B cell (primary cell): ENCODE measurements around the gene PLA2G4C. TPM values are rescaled to one million over a fixed set of nuclear protein-coding genes. Genes with fewer than 3 reads are reported as not detected.

ENCODE experiments used
- ATAC-seq: fragments of 200-7000 bp; cut with Tn5 transposase; one replicate; pipeline ENCODE4 v1.10.0; 2021; ENCODE audit warnings: low read depth, mild to moderate bottlenecking, moderate number of reproducible peaks, moderate library complexity
- CTCF ChIA-PET: fragments of 350-600 bp; sonication (Branson Sonifier 250); formaldehyde crosslinking; loops from one replicate; lab custom pipeline; 2021; ENCODE audit warnings: antibody characterized with exemption, inconsistent platforms; lab: Charles Lee
- POLR2A ChIA-PET: fragments of 350-600 bp; sonication (Branson Sonifier 250); formaldehyde crosslinking; loops from one replicate; lab custom pipeline; 2021; ENCODE audit warnings: antibody characterized with exemption; lab: Charles Lee
- DNase-seq: peaks from one replicate; pipeline ENCODE4 v3.0.0; 2013
- H2AFZ ChIP-seq: 2 replicates; pipeline ENCODE4 v1.6.1; 2012; ENCODE audit warnings: mild to moderate bottlenecking, low read depth, low read length; ENCODE audit not compliant: insufficient read depth, poor library complexity, severe bottlenecking
- H3K27ac ChIP-seq, 2 donors: 1 replicate in 1 of 2; 2 replicates in 1 of 2; pipeline ENCODE4 v1.5.1; 2012 to 2013; ENCODE audit warnings: low read length in 2 of 2, mild to moderate bottlenecking in 2 of 2, moderate library complexity in 1 of 2
- H3K27me3 ChIP-seq, 4 experiments: fragments of 200-600 bp in 1 of 4; sonication (generic) in 1 of 4; replicated peaks in 1 of 4; 1 replicate in 2 of 4; 2 replicates in 2 of 4; pipeline versions ENCODE4 v1.6.1 to v1.7.0; 2013 to 2016; ENCODE audit warnings: low read length in 3 of 4, mild to moderate bottlenecking in 2 of 4, mixed read lengths in 1 of 4, moderate library complexity in 1 of 4; ENCODE audit not compliant: insufficient read depth in 4 of 4, control insufficient read depth in 3 of 4; ENCODE audit errors: control extremely low read depth in 1 of 4
- H3K36me3 ChIP-seq, 2 experiments: replicated peaks in 1 of 2; 1 replicate in 1 of 2; 2 replicates in 1 of 2; pipeline versions ENCODE4 v1.6.1 to v1.7.1; 2013; ENCODE audit warnings: low read length in 1 of 2; ENCODE audit not compliant: insufficient read depth in 2 of 2, control insufficient read depth in 1 of 2; ENCODE audit errors: control extremely low read depth in 1 of 2, extremely low read depth in 1 of 2
- H3K4me1 ChIP-seq, 2 donors: fragments of 200-600 bp in 1 of 2; sonication (generic) in 1 of 2; 1 replicate in 1 of 2; 2 replicates in 1 of 2; pipeline versions ENCODE4 v1.5.1 to v1.6.1; 2013 to 2017; ENCODE audit warnings: low read length in 2 of 2; ENCODE audit not compliant: control insufficient read depth in 2 of 2, insufficient read depth in 2 of 2
- H3K4me2 ChIP-seq: replicated peaks from 2 replicates; pipeline ENCODE3; 2012; ENCODE audit warnings: mild to moderate bottlenecking, low read depth, low read length; ENCODE audit not compliant: poor library complexity, severe bottlenecking
- H3K4me3 ChIP-seq, 5 experiments: fragments of 200-600 bp in 1 of 5; sonication (generic) in 1 of 5; 1 replicate in 3 of 5; 2 replicates in 2 of 5; pipeline versions ENCODE4 v1.5.1 to v1.7.0; 2011 to 2016; ENCODE audit warnings: low read length in 4 of 5, mild to moderate bottlenecking in 4 of 5, low read depth in 2 of 5, control low read depth in 1 of 5, moderate library complexity in 1 of 5; ENCODE audit not compliant: insufficient read depth in 1 of 5; ENCODE audit errors: control extremely low read depth in 1 of 5, extremely low read depth in 1 of 5
- H3K79me2 ChIP-seq: fragments of 200-600 bp; sonication (generic); one replicate; pipeline ENCODE4 v1.6.0; 2016; ENCODE audit warnings: low read length; ENCODE audit not compliant: control insufficient read depth, insufficient read depth
- H3K9ac ChIP-seq: fragments of 200-600 bp; sonication (generic); 2 replicates; pipeline ENCODE4 v1.6.1; 2017; ENCODE audit warnings: mild to moderate bottlenecking, low read length, moderate library complexity
- H3K9me3 ChIP-seq, 3 donors: one replicate each; pipeline versions ENCODE4 v1.6.1 to v1.7.1; 2013; ENCODE audit warnings: low read length in 2 of 3; ENCODE audit not compliant: control insufficient read depth in 2 of 3, insufficient read depth in 1 of 3; ENCODE audit errors: control extremely low read depth in 1 of 3
- H4K20me1 ChIP-seq: 2 replicates; pipeline ENCODE4 v1.6.0; 2012; ENCODE audit warnings: mild to moderate bottlenecking, low read length; ENCODE audit not compliant: insufficient read depth, control insufficient read depth, poor library complexity, severe bottlenecking
- H3K27ac Mint-ChIP-seq: one replicate; pipeline ENCODE4 v1.8.0; 2021; ENCODE audit warnings: mixed read lengths
- H3K27me3 Mint-ChIP-seq: one replicate; pipeline ENCODE4 v1.8.0; 2021; ENCODE audit warnings: mixed read lengths
- H3K4me1 Mint-ChIP-seq: one replicate; pipeline ENCODE4 v1.8.0; 2021; ENCODE audit warnings: mixed read lengths
- H3K4me3 Mint-ChIP-seq: one replicate; pipeline ENCODE4 v1.8.0; 2021; ENCODE audit warnings: mixed read lengths
- H3K9me3 Mint-ChIP-seq: one replicate; pipeline ENCODE4 v1.8.0; 2022; ENCODE audit warnings: mixed read lengths; ENCODE audit not compliant: insufficient read depth
- EZH2 ChIP-seq: IDR thresholded peaks from 2 replicates; pipeline ENCODE4 v1.6.1; 2012; ENCODE audit warnings: borderline replicate concordance, low read depth, mild to moderate bottlenecking, moderate library complexity, low read length; ENCODE audit not compliant: insufficient read depth, poor library complexity, severe bottlenecking
- WGBS: methylation state at CpG from one replicate; pipeline ENCODE4 v1.1.5; 2013; ENCODE audit warnings: missing lambda C conversion rate; ENCODE audit not compliant: insufficient coverage; 5-methylcytosine and 5-hydroxymethylcytosine counted together
- intact Hi-C: fragments of 100-400 bp; cut with micrococcal nuclease; formaldehyde crosslinking; loops from one replicate; pipeline ENCODE4 v1.10.0; 2022
- polyA plus RNA-seq: library from polyadenylated mRNA; depleted of rRNA; stranded (reverse); fragments of >200 nt; gene quantifications from 2 replicates; pipeline ENCODE4 v1.2.3, GENCODE V29; 2012
- total RNA-seq, 2 donors: library from RNA; stranded (reverse); fragments of 120-200 nt in 1 of 2; gene quantifications; 1 replicate in 1 of 2; 2 replicates in 1 of 2; pipeline versions ENCODE4 v1.2.3 to v1.2.4, GENCODE V29; 2013 to 2022
- TF ChIP-seq, protein P1 (sequence below): fragments of 200-600 bp; IDR thresholded peaks from one replicate; pipeline ENCODE4 v1.8.0; 2022; ENCODE audit warnings: antibody characterized with exemption, mild to moderate bottlenecking

PLA2G4C gene
- total and polyA plus RNA-seq, 2 donors (not counting 1 experiment from before 2014, with no cell fraction given): 11.1 to 12.3 TPM

DNA sequence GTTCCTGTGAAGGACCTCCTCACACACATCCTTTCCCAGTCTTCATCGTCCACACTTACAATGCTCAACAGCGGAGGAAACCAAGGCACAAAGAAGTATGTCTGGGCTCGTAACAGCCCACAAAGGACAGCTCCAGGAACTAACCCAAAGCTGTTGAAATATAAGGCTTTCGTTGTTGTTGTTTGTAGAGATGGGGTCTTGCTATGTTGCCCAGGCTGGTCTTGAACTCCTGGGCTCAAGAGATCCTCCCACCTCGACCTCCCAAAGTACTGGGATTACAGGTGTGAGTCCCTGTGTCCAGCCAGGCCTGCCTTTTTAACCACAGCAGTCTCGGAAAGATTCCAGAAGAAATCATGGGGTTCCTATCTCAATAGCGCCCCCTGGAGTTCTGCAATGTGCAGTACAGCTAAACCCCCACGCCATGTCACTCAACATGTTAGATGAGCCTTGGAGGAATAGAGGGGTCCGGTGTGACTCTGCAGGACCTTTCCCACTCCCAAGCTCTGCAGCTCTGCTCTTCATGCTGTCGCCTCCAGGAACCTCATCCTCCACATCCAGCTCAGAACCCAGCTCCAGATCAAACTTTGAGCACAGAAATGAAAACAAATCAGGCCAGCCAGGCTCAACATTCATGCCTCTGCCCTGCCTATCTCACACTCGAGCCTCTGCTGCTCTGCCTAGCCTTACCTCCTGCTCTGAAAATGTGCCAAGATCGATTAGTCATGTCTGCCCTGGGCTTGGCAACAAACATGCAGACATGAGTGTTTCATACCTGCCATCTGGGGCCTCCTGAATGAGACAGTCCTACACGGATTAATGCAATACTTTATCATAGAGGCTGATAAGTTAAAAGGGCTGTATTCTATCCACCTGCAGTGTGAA is 7.5 kb downstream of the PLA2G4C start:
- Histone ChIP-seq H4K20me1 (peaks cover 6% of the 10 kb centered on the region), H3K4me3 (no peak overlapping the region), H3K79me2 (peaks cover 24% of the 10 kb centered on the region), H3K9ac (no peak overlapping the region), H3K4me1 (peaks cover 9% of the 10 kb centered on the region in 2 donors), H2AFZ (no peak overlapping the region), H3K27ac (no peak overlapping the region), H3K36me3 (peaks cover 0 to 3% of the 10 kb centered on the region in 2 experiments), H3K4me2 (no peak overlapping the region), H3K27me3 (no peaks in the 10 kb centered on the region), H3K9me3 (no peaks in the 10 kb centered on the region)
- H3K9me3 Mint-ChIP-seq: no peaks in the 10 kb centered on the region
- peak; percentile 37 for DNase-seq
- CTCF ChIA-PET: interaction anchor here (1.3 to 3.0 kb wide), 4 partner anchors 8 to 157 kb away, joined by 3 to 15 read pairs (median 5); partner anchors contain the start of gene PLA2G4C
- ATAC-seq: no peak
- no peak overlapping the region for H3K4me3 Mint-ChIP-seq
- peaks cover 7% of the 10 kb centered on the region for H3K4me1 Mint-ChIP-seq
- no peak overlapping the region for H3K27ac Mint-ChIP-seq
- TF ChIP-seq, protein P1, sequence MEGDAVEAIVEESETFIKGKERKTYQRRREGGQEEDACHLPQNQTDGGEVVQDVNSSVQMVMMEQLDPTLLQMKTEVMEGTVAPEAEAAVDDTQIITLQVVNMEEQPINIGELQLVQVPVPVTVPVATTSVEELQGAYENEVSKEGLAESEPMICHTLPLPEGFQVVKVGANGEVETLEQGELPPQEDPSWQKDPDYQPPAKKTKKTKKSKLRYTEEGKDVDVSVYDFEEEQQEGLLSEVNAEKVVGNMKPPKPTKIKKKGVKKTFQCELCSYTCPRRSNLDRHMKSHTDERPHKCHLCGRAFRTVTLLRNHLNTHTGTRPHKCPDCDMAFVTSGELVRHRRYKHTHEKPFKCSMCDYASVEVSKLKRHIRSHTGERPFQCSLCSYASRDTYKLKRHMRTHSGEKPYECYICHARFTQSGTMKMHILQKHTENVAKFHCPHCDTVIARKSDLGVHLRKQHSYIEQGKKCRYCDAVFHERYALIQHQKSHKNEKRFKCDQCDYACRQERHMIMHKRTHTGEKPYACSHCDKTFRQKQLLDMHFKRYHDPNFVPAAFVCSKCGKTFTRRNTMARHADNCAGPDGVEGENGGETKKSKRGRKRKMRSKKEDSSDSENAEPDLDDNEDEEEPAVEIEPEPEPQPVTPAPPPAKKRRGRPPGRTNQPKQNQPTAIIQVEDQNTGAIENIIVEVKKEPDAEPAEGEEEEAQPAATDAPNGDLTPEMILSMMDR: peak; percentile 39
- TF ChIP-seq EZH2: no peak
- 55% methylated on average over 9 of the region's 13 CpGs for WGBS
- POLR2A ChIA-PET: no interaction called here
- intact Hi-C loops: no loop called here
- no peaks in the 10 kb centered on the region for H3K27me3 Mint-ChIP-seq

DNA sequence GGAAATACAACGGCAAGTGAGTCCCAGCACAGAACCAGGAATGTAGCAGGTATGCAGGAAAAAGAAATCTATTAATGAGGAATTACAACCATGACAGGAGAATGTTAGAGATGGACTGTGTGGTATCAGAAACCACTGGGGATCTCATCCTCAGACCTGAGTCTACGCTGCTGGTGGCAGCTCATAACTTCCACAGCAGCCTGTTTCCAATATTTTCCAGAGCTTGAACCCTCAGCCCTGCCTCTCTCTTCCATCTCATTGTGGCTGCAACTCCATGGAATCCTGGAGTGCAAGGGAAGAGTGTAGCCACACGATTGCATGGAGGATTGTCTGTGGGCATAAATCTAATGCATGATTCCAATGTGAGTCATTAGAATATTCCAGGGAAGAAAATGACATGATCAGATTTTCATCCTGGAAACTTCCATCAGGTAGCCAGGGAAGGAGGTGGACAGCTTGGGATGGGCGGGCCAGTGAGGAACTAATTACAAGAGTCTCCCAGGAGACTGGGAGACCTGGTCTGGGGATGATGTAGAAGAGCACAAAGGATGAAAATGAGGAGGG is 14.9 kb downstream of the PLA2G4C start:
- Histone ChIP-seq H3K9ac (no peak overlapping the region), H3K27ac (no peak overlapping the region), H3K36me3 (peaks cover 0 to 2% of the 10 kb centered on the region in 2 experiments), H3K4me3 (no peak overlapping the region), H3K27me3 (no peaks in the 10 kb centered on the region), H4K20me1 (no peaks in the 10 kb centered on the region), H3K79me2 (no peaks in the 10 kb centered on the region), H3K4me2 (no peak overlapping the region), H3K4me1 (no peaks in the 10 kb centered on the region), H3K9me3 (peaks cover 0 to 12% (median 2%) of the 10 kb centered on the region in 3 donors), H2AFZ (no peak overlapping the region)
- H3K27ac Mint-ChIP-seq: no peak overlapping the region
- H3K4me3 Mint-ChIP-seq: no peak overlapping the region
- no peaks in the 10 kb centered on the region for H3K4me1 Mint-ChIP-seq
- DNase-seq (no peak), ATAC-seq (no peak)
- H3K9me3 Mint-ChIP-seq: peaks cover 4% of the 10 kb centered on the region
- ChIA-PET CTCF (no interaction called here), POLR2A (no interaction called here)
- H3K27me3 Mint-ChIP-seq: no peaks in the 10 kb centered on the region
- intact Hi-C loops: no loop called here
- WGBS: 100% methylated on average over 4 of the region's 4 CpGs
- TF ChIP-seq, protein P1: no peak
- no peak for TF ChIP-seq EZH2
